ENCODE measurements around the gene RPL15.

DNA sequence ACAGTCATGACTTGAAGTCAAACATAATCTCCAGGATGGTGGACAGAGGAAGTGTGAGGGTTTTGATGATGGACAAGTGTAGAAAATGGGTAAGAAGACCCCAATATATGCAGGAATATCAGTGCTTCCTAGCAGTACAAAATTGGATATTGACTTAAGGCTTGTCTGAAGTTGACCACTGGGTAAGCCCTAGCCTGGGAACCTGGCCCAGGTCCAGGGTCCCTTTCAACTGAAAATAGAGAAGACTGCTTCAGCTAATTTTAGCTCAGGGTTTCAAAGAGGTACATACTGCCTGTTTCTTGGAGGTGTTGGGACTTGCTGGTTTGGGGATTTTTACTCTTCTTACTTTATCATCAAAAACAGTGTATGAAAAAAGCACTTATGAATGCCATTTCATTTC lies 32.9 kb downstream of the RPL15 start:
- TF ChIP-seq, protein P1, sequence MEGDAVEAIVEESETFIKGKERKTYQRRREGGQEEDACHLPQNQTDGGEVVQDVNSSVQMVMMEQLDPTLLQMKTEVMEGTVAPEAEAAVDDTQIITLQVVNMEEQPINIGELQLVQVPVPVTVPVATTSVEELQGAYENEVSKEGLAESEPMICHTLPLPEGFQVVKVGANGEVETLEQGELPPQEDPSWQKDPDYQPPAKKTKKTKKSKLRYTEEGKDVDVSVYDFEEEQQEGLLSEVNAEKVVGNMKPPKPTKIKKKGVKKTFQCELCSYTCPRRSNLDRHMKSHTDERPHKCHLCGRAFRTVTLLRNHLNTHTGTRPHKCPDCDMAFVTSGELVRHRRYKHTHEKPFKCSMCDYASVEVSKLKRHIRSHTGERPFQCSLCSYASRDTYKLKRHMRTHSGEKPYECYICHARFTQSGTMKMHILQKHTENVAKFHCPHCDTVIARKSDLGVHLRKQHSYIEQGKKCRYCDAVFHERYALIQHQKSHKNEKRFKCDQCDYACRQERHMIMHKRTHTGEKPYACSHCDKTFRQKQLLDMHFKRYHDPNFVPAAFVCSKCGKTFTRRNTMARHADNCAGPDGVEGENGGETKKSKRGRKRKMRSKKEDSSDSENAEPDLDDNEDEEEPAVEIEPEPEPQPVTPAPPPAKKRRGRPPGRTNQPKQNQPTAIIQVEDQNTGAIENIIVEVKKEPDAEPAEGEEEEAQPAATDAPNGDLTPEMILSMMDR (conservative IDR thresholded peaks at IDR 0.05; ENCODE audit: low read length): no peak
- TF ChIP-seq EZH2phosphoT487 (IDR thresholded peaks at IDR 0.05; ENCODE audit: borderline replicate concordance, low read depth, low read length): no peak

All from OCI-LY7 (cell line).